KG1 (cell line): ENCODE measurements around the gene OR7A5.
"Not testable (repeated sequence)": the region's sequence is repeated elsewhere in the genome, so short reads cannot be mapped to it uniquely, and the experiment has no call there.

ENCODE experiments used
- DNase-seq: peaks from one replicate; lab custom pipeline; 2025; lab: John Stamatoyannopoulos, UW

OR7A5 gene

GRCh38 chr19:14784730-14785101 is 50.3 kb downstream of the OR7A5 start:
- DNase-seq = peak; percentile 67

DNA sequence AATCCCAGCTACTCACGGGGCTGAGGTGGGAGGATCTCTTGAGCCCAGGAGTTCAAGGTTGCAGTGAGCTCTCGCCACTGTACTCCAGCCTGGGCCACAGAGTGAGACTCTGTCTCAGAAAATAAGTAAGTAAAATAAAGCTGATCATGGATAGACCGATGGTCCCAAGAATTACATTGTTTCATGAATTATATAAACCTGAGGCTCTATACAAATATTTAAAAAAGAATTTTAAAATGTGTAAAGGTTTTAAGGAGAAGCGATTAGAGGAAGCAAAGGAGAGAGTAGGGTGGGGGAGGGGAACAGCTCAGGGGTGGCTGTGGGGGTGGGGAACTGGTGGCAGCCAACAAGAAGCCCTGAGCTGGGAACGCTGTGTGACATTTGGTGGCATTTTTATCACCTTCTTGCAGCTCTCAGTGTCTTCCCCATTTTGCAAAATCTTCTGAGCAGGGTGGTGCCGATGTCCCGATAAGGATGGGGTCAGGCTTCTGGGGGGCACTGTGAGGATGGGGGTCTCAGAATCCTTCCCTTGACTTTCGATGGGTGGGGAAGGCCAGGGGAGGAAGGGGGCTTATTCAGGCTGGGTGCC is 51.5 kb downstream of the OR7A5 start:
- not testable (repeated sequence) for DNase-seq

DNA sequence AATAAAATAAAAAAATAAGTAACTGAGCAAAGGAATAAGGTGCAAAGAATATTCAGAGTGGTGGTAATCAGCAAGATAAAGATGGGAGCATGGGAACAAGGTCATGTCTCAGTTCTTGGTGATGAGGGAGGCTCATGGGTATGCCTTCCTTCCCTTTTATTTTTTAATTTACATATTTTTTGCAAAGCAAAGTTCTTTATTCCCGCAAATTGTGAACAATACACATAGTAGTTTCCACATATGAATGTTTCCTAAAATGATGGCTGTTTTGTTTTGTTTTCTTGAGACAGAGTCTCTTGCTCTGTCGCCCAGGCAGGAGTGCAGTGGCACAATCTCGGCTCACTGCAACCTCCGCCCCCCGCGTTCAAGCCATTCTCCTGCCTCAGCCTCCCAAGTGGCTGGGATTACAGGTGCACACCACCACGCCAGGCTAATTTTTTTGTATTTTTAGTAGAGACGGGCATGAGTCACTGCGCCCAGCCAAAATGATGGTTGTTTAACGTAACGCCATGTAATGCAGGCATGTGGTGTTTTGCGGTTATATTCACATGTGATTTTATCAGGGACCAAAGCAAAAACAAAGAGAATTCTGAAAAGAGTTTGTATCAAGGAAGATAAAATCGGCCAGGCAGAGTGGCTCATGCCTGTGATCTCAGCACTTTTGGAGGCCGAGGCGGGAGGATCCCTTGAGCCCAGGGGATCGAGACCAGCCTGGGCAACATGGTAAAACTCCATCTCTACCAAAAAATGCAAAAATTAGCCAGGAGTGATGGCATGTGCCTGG is 52.2 kb downstream of the OR7A5 start:
- no peak for DNase-seq

- DNase-seq = not testable (repeated sequence)
Observed at GRCh38 chr19:14781713-14782536, 53.1 kb downstream of the OR7A5 start.

GRCh38 chr19:14780622-14781225 is 54.3 kb downstream of the OR7A5 start:
- DNase-seq = not testable (repeated sequence)

DNA sequence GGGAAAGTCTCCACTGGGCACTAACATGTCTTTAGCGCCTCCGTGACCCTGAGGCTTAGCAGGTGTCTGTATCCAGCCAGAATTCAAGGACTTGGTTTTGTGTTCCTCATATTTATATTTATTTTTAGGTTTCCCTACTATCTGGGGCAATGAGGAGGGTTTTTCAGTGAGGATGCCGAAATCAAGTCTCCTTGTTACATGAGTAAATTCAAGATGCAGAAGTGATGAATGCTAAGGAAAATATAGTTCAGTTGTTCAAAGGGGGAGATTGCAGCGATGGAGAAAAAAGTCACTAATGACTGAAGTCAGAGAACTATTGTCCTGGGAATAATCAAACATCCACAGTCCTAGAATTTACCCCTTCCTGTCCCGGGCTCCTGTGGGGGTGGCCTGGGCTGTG is 55.8 kb downstream of the OR7A5 start:
- DNase-seq = no peak

GRCh38 chr19:14778110-14778845 is 56.7 kb downstream of the OR7A5 start, which contains the start of gene ADGRE2:
ADGRE2 (minus strand) TSS chr19:14778560; CDS start chr19:14776756, 1,804 bp downstream.
- not testable (repeated sequence) for DNase-seq

GRCh38 chr19:14777645-14778044 is 57.3 kb downstream of the OR7A5 start:
- DNase-seq = not testable (repeated sequence)
